Middle frontal gyrus (tissue), 1 donor: Measurements from ENCODE around the gene NHS.
"Not testable (repeated sequence)": the region's sequence is repeated elsewhere in the genome, so short reads cannot be mapped to it uniquely, and the experiment has no call there.

Experiments used
- DNase-seq: peaks from one replicate; pipeline ENCODE4 v3.0.0-alpha.2; 2015; ENCODE audit warnings: low spot score; ENCODE audit errors: extremely low spot score

The NHS gene

GRCh38 chrX:17546356-17546755 is 171.4 kb downstream of the NHS start:
- DNase-seq, result no peak

- DNase-seq, result no peak
Observed at GRCh38 chrX:17547658-17548057, 172.7 kb downstream of the NHS start.

GRCh38 chrX:17549107-17549651 is 174.2 kb downstream of the NHS start:
- no peak for DNase-seq

GRCh38 chrX:17550011-17550410 is 175.0 kb downstream of the NHS start:
- no peak for DNase-seq

GRCh38 chrX:17552044-17552650 is 177.1 kb downstream of the NHS start:
- DNase-seq, result no peak

- DNase-seq, result no peak
Observed at GRCh38 chrX:17553469-17553868, 178.5 kb downstream of the NHS start.

GRCh38 chrX:17553961-17554482 is 179.0 kb downstream of the NHS start:
- DNase-seq, result no peak

- no peak for DNase-seq
Observed at GRCh38 chrX:17554914-17555313, 179.9 kb downstream of the NHS start.

- no peak for DNase-seq
Observed at GRCh38 chrX:17555846-17556245, 180.8 kb downstream of the NHS start.

- DNase-seq, result no peak
Observed at GRCh38 chrX:17559728-17560379, 184.9 kb downstream of the NHS start.

GRCh38 chrX:17560385-17560784 is 185.4 kb downstream of the NHS start:
- DNase-seq, result no peak

GRCh38 chrX:17563076-17563475 is 188.1 kb downstream of the NHS start:
- no peak for DNase-seq

GRCh38 chrX:17563515-17563914 is 188.5 kb downstream of the NHS start:
- DNase-seq, result no peak

- no peak for DNase-seq
Observed at GRCh38 chrX:17564689-17565409, 189.8 kb downstream of the NHS start.

- DNase-seq, result no peak
Observed at GRCh38 chrX:17566740-17567139, 191.7 kb downstream of the NHS start.

GRCh38 chrX:17567187-17567586 is 192.2 kb downstream of the NHS start:
- DNase-seq, result no peak

GRCh38 chrX:17567821-17568220 is 192.8 kb downstream of the NHS start:
- no peak for DNase-seq

GRCh38 chrX:17568804-17569203 is 193.8 kb downstream of the NHS start:
- not testable (repeated sequence) for DNase-seq

GRCh38 chrX:17579026-17579425 is 204.0 kb downstream of the NHS start:
- DNase-seq, result no peak

GRCh38 chrX:17580539-17581152 is 205.6 kb downstream of the NHS start:
- DNase-seq, result no peak

GRCh38 chrX:17581641-17582040 is 206.6 kb downstream of the NHS start:
- DNase-seq, result no peak

- no peak for DNase-seq
Observed at GRCh38 chrX:17584248-17584681, 209.3 kb downstream of the NHS start.
